Measurements from ENCODE around the gene UBE2H. TPM values are rescaled to one million over a fixed set of nuclear protein-coding genes. Genes with fewer than 3 reads are reported as not detected.
"Not testable (repeated sequence)": the region's sequence is repeated elsewhere in the genome, so short reads cannot be mapped to it uniquely, and the experiment has no call there.

UBE2H gene
- total RNA-seq, 1 donor from 2014 or later, result 112 TPM

- peaks cover 63% of the 10 kb centered on the region for H3K4me1 ChIP-seq
- no peaks in the 10 kb centered on the region for H3K27me3 ChIP-seq (ENCODE audit: low read depth)
- no peak overlapping the region for H3K4me3 ChIP-seq
- no peak for TF ChIP-seq CTCF (IDR thresholded peaks at IDR 0.05; ENCODE audit: borderline replicate concordance)
- H3K36me3 ChIP-seq, result peaks cover 9% of the 10 kb centered on the region
- peak overlapping the region; percentile 46 for H3K27ac ChIP-seq (replicated peaks)
- intact Hi-C loops (cut with micrococcal nuclease), result no loop called here
- H3K9me3 ChIP-seq (replicated peaks), result no peaks in the 10 kb centered on the region
- no peak for DNase-seq
Observed at GRCh38 chr7:129898502-129899160, 54.1 kb downstream of the UBE2H start.

- H3K36me3 ChIP-seq, result peaks cover 9% of the 10 kb centered on the region
- no peaks in the 10 kb centered on the region for H3K27me3 ChIP-seq (ENCODE audit: low read depth)
- H3K9me3 ChIP-seq (replicated peaks), result no peaks in the 10 kb centered on the region
- no peak for DNase-seq
- no peak for TF ChIP-seq CTCF (IDR thresholded peaks at IDR 0.05; ENCODE audit: borderline replicate concordance)
- H3K4me1 ChIP-seq, result peaks cover 64% of the 10 kb centered on the region
- intact Hi-C loops (cut with micrococcal nuclease), result no loop called here
- peak overlapping the region; percentile 46 for H3K27ac ChIP-seq (replicated peaks)
- H3K4me3 ChIP-seq, result no peak overlapping the region
Observed at GRCh38 chr7:129898007-129898406, 54.8 kb downstream of the UBE2H start.

- no peak overlapping the region for H3K4me3 ChIP-seq
- no peak for TF ChIP-seq CTCF (IDR thresholded peaks at IDR 0.05; ENCODE audit: borderline replicate concordance)
Observed at GRCh38 chr7:129896568-129897382, 56.0 kb downstream of the UBE2H start.

GRCh38 chr7:129894184-129894583 is 58.6 kb downstream of the UBE2H start:
- H3K27ac ChIP-seq (replicated peaks); intact Hi-C loops (cut with micrococcal nuclease); H3K4me3 ChIP-seq; H3K27me3 ChIP-seq (ENCODE audit: low read depth); H3K9me3 ChIP-seq (replicated peaks); DNase-seq; H3K36me3 ChIP-seq: not testable (repeated sequence)
- peaks cover 74% of the 10 kb centered on the region for H3K4me1 ChIP-seq

More at GRCh38 chr7:129896568-129897382, 56.0 kb downstream of the UBE2H start:
- Histone ChIP-seq H3K36me3 (peaks cover 9% of the 10 kb centered on the region), H3K27ac (replicated peaks) (peak overlapping the region; percentile 12), H3K9me3 (replicated peaks) (no peaks in the 10 kb centered on the region), H3K4me1 (peaks cover 68% of the 10 kb centered on the region), H3K27me3 (ENCODE audit: low read depth) (no peaks in the 10 kb centered on the region)
- intact Hi-C loops (cut with micrococcal nuclease), result no loop called here
- no peak for DNase-seq

- Histone ChIP-seq H3K9me3 (replicated peaks) (no peaks in the 10 kb centered on the region), H3K27me3 (ENCODE audit: low read depth) (no peaks in the 10 kb centered on the region), H3K4me1 (peaks cover 66% of the 10 kb centered on the region), H3K4me3 (no peak overlapping the region), H3K36me3 (no peaks in the 10 kb centered on the region), H3K27ac (replicated peaks) (no peak overlapping the region)
- intact Hi-C loops (cut with micrococcal nuclease), result no loop called here
- no peak for DNase-seq
- no peak for TF ChIP-seq CTCF (IDR thresholded peaks at IDR 0.05; ENCODE audit: borderline replicate concordance)
Observed at GRCh38 chr7:129890090-129890489, 62.7 kb downstream of the UBE2H start.
